ENCODE results near the gene VKORC1L1.
"Not testable (repeated sequence)": the region's sequence is repeated elsewhere in the genome, so short reads cannot be mapped to it uniquely, and the experiment has no call there.

Gene VKORC1L1

DNA sequence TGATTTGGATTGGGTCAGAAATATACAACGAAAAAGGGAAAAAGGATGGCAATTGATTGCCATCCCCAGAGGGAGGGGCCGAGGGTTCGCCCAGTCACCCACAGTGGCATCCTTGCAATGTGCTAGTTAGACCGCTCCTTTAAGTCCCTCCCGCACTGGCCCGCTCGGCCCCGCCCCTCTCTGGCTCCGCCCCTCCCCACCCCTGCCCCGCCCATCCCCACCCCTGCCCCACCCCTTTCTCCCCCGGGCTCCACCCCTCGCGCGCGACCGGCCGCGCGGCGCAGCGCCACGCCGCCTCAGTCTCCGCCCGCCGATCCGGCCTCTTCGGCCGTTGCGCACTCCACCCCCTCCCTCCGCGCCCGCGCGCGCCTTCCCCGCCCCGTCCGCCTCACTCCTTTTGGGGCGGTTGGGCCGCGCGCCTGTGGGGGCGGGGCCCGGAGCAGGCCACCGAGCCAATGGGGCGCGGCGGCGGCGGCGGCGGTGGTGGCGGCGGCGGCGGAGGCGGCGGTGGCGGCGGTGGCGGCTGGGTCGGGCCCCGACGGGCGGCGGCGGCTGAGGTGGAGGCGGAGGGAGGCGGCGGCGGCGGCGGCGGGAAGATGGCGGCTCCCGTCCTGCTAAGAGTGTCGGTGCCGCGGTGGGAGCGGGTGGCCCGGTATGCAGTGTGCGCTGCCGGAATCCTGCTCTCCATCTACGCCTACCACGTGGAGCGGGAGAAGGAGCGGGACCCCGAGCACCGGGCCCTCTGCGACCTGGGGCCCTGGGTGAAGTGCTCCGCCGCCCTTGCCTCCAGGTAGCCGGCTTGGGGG is at the start of gene VKORC1L1:
TSS of gene VKORC1L1 (plus strand) at position 299 of the 806 bp plus-strand sequence. CDS start at position 597, 298 bp downstream.
- DNase-seq (ENCODE audit: low read depth, low spot score), result peak; percentile 70

DNA sequence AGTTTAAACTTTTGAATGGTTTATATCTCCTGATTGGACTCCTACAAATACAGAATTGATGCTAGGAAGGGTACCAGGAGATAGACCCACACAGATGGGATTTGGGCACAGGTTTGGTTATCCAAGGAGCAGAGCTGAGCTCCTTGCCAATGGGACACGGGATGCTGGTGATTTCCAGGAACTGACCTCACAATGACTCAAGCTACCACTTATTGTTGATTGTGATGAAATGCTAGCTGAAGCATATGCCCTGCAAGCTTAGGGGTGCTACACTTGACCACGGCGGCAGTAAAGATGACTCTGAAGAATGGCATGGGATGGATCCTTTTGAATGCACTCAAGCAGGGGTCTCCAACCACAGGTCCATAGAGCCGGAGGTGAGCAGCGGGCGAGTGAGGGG is 45.5 kb upstream of the VKORC1L1 start:
- DNase-seq (ENCODE audit: low read depth, low spot score), result no peak

- DNase-seq (ENCODE audit: low read depth, low spot score), result peak; percentile 4
Observed at GRCh38 chr7:65832281-65832680, 40.6 kb upstream of the VKORC1L1 start.

DNA sequence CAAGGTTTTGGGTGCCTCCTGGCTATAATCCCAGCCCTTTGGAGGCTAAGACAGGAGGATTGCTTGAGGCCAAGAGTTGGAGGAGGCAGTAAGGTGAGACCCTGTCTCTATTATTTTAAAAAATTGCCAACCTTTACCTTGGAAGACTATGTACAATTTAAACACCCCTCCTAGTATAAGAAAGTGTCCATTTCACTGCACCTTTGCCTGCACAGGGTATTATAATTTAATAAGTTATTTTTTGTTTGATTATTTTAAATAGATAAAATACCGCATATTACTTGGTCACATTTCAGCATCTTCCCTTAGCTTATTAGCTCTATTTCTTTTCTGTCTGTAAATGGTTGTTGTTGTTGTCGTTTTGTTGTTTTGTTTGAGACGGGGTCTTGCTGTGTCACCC is 36.2 kb upstream of the VKORC1L1 start:
- not testable (repeated sequence) for DNase-seq (ENCODE audit: low read depth, low spot score)

- DNase-seq (ENCODE audit: low read depth, low spot score), result not testable (repeated sequence)
Observed at GRCh38 chr7:65837541-65837956, 35.3 kb upstream of the VKORC1L1 start.

- DNase-seq (ENCODE audit: low read depth, low spot score), result no peak
Observed at GRCh38 chr7:65839846-65840245, 33.0 kb upstream of the VKORC1L1 start.

DNA sequence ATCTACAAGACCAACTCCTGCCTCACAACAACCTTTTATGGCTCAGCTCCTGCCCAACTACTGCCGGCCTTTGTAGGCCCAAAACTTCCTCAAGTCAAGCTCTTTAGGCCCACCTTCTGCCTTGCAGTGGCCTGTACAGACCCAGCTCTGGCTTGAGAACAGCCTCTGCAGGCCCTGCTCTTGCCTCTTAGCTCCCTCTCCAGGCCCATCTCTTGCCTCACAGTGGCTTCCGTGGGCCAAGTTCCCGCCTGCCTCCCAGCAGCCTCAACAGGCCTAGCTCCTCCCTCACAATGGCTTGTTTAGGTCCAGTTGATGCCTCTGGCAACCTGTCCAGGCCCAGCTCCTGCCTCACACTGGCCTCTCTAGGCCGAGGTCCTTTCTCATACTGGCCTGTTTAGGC is 32.4 kb upstream of the VKORC1L1 start:
- no peak for DNase-seq (ENCODE audit: low read depth, low spot score)

DNA sequence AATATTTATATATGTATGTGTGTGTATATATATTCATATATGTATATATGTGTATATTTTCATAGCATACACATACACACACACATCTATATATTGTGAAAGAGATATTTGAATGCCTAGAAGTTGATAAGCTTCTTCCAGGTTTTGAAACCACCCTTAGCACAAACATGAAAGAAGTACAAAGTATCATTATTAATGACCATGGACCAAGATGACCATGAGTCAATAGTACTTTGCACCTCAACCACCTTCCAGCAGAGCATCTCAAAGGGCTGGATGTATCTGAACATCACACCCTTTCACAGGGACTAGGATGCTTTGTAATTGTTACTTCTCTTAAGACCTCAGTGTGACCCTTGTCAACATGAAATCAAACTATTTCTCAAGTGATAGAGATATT is 29.3 kb upstream of the VKORC1L1 start:
- not testable (repeated sequence) for DNase-seq (ENCODE audit: low read depth, low spot score)

DNA sequence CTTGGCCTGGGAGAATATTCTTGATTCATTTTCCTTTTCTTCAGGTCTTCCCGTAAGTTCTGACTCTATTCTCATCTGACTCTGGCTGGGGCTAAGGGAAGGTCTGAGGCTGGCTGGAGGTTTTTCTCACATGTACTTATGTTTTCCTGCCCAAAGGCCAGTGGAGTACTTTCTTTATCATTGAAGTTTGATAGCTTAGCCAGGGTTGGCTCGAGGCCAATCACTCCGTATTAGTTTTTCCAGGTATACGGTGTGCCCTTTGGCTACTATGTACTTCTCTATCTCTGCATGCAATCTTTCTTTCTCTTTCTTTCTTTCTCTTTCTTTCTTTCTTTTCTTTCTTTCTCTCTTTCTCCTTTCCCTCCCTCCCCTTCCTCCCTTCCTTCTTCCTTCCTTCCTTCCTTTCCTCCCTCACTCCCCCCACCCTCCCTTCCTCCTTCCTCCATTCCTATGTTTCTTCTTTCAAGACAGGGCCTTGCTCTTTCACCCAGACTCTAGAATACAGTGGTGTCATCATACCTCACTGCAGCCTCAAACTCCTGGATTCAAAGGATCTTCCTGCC is 26.8 kb upstream of the VKORC1L1 start:
- no peak for DNase-seq (ENCODE audit: low read depth, low spot score)

- not testable (repeated sequence) for DNase-seq (ENCODE audit: low read depth, low spot score)
Observed at GRCh38 chr7:65853426-65853825, 19.4 kb upstream of the VKORC1L1 start.

DNA sequence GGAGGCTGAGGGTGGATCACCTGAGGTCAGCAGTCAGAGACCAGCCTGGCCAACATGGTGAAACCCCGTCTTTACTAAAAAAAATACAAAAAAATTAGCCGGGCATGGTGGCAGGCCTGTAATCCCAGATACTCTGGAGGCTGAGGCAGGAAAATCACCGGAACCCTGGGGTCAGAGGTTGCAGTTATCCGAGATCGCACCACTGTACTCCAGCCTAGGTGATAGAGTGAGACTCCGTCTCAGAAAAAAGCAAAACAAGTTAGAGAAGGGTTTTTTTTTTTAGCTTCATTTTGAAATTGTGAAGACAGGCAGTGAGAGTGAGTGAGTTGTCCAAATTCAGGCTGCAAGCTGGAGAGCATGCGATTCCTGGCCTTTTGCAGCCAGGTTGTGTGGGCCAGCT is 19.0 kb upstream of the VKORC1L1 start:
- not testable (repeated sequence) for DNase-seq (ENCODE audit: low read depth, low spot score)

- not testable (repeated sequence) for DNase-seq (ENCODE audit: low read depth, low spot score)
Observed at GRCh38 chr7:65857321-65857894, 15.5 kb upstream of the VKORC1L1 start.

DNA sequence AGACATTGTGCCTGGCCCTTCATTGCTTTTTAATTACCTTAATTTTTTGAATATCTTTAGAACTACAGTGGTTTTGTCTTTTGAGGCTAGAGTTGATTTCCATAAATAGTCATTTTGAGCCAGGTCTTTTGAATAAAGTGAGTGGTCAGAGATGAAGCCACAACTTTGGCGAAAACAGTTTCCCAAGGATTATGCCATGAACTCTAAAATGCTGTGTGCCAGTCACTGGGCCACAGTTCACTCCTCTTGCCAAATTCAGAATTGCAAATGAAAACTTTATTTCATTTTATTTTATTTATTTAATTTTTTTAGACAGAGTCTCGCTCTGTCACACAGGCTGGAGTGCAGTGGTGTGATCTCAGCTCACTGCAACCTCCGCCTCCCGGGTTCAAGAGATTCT is 14.2 kb upstream of the VKORC1L1 start:
- DNase-seq (ENCODE audit: low read depth, low spot score), result not testable (repeated sequence)

DNA sequence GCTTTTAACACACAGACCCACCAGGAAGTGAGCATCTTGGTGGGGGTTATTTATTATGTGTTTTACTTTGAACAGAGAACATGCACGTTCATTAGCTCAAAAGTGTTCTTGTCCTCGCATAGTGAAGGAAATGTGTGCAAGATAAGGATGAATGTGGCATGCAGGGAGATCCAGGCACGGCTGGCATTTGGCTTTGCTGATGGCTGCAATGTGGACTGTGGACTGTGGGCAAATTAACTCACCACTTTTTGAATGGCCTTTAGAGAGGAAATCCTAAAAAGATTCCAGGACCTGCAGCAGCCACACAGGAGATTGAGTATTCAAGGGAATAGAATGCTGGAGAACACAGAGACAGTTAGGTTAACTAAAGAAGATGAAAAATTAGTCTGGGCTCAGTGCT is 6.6 kb upstream of the VKORC1L1 start:
- not testable (repeated sequence) for DNase-seq (ENCODE audit: low read depth, low spot score)

DNA sequence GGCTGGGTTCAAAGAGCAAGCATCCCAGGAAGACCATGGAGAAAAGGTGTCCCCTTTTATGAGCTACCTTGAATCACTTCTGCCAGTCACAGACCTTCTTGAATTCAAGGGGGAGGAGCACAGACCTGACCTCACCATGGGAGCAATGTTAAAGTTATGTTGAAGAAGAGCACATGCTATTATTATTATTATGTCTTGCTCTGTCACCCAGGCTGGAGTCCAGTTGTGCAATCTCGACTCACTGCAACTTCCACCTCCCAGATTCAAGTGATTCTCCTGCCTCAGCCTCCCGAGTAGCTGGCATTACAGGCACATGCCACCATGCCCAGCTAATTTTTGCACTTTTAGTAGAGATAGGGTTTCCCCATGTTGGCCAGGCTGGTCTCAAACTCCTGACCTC is 5.2 kb upstream of the VKORC1L1 start:
- not testable (repeated sequence) for DNase-seq (ENCODE audit: low read depth, low spot score)

- DNase-seq (ENCODE audit: low read depth, low spot score), result not testable (repeated sequence)
Observed at GRCh38 chr7:65869312-65869711, 3.6 kb upstream of the VKORC1L1 start.

GRCh38 chr7:65871451-65871850 is 1.4 kb upstream of the VKORC1L1 start:
- not testable (repeated sequence) for DNase-seq (ENCODE audit: low read depth, low spot score)

DNA sequence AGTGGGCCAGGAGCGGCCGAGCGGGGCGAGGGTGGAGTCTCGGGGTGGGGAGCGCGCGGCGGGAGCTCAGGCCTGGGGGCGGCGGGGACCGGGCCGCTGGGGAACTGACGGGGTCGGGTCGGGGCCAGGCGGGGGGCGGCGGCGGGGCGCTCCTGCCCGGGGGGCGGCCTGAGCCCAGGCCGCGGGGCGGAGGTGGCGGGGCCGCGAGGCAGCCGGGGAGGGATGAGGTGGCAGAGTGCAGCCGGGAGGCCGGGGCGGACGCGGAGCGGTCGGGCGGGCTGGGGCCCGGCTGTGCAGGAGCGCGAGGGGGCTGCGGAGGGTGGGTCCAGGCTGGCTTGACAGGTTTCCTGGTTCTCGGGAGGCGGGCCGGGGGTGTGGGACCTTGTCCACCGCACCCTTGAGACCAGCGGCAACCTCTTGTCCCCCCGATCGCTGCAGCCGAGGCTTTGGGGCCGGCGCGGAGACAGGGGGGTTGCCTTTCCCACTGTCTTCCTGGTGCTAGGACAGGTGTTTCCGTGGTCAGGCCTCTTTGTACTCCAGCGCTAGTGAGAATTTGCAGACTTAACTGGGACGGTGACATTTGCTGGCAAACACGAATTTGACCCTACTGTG is 814 bp downstream of the VKORC1L1 start:
- not testable (repeated sequence) for DNase-seq (ENCODE audit: low read depth, low spot score)

DNA sequence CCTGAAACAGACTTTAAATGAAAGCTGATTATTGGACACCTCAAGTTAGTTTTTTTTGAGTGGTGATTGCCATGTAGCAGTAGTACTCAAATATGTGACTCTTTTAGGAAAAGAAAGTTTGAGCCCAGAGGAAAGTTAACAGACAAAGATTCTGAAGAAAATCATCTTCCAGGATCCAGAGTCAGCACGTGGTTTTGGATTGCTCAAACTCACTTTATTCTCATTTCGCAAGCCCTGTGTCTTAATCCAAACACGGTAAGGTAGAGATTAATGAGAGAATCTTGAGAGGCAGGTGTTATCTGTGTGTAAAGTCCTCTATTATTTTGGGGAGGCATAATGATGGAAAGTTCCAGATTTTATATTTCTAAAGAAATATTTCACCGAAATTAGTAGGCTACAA is 2.8 kb downstream of the VKORC1L1 start:
- DNase-seq (ENCODE audit: low read depth, low spot score), result not testable (repeated sequence)

DNA sequence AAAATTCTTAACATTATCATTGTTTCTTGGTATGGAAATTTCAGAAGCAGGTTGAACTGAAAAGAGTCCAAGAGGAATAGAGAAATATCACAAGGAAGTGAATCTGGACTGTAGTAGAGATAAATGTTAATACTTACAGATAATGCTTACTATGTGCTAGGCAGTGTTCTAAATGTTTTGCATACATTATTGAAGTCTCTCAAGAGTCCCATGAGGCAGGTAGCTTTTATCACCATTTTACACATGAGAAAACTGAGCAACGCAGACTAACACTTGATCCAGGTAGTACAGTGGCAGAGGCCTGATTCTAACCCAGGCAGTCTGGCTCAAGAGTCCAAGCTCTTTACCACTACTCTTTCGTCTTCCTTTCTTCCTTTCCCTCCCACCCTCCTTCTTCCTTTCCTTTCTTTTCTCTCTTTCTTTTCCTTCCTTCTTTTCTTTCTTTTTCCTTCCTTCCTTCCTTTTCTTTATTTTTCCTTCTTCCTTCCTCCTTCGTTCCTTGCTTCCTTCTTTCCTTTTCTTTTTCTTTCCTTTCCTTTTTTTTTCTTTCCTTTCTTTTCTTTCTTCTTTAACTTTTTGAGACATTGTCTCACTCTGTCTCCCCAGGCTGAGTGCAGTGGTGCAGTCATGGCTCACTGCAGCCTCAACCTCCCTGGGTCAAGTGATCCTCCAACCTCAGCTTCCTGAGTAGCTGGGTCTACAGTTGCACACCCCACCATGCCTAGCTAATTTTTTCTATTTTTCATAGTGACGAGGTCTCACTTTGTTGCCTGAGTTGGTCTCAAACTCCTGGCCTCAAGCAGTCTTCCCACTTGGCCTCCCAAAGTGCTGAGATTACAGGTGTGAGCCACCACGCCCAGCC is 6.6 kb downstream of the VKORC1L1 start:
- not testable (repeated sequence) for DNase-seq (ENCODE audit: low read depth, low spot score)

DNA sequence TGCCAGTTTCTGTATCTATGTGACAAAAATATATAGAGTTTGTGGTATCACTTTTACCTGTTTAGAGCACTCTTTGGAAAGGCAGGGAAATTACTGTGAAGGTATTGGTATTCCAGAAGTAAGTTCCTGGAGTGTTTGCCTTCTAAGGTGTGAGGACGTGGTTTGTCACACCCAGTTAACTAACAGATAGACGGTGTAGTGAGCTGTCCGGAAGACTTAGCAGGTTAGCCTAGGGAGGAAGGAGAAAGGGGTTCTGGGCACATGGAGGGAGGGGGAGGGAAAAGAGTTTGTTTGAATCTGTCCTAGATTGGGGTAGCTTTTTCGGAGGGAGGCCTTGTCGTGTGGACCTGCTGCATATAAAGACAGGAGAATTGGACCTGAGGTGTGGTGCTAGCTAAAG is 7.4 kb downstream of the VKORC1L1 start:
- not testable (repeated sequence) for DNase-seq (ENCODE audit: low read depth, low spot score)
